IMR-90 (cell line): ENCODE results near the gene CEACAM1. TPM values are rescaled to one million over a fixed set of nuclear protein-coding genes. Genes with fewer than 3 reads are reported as not detected.

Experiments
- ATAC-seq: fragments of 200-7000 bp; cut with Tn5 transposase; 2 replicates; pipeline ENCODE4 v1.9.1; 2020; ENCODE audit warnings: low read depth, mild to moderate bottlenecking, moderate library complexity
- BruUV-seq: library from RNA; stranded (reverse); fragments of 400-500 nt; replicated peaks from 2 replicates; lab custom pipeline; 2021; lab: Mats Ljungman, UMichigan
- CTCF ChIA-PET: fragments of 300-600 bp; formaldehyde crosslinking; extraction: SDS; loops from one replicate; lab custom pipeline; 2021; ENCODE audit warnings: antibody characterized with exemption; lab: Yijun Ruan, JAX
- POLR2A ChIA-PET: fragments of 300-600 bp; sonication (Branson Sonifier 250); formaldehyde crosslinking; loops from one replicate; lab custom pipeline; 2022; ENCODE audit warnings: antibody characterized with exemption; ENCODE audit not compliant: unreplicated experiment; lab: Charles Lee
- DNase-seq: peaks from one replicate; pipeline ENCODE4 v3.0.0; 2013
- H2AFZ ChIP-seq: replicated peaks from 2 replicates; pipeline ENCODE3; 2013; ENCODE audit warnings: low read length, mild to moderate bottlenecking; ENCODE audit not compliant: poor library complexity
- H2AK5ac ChIP-seq: 2 replicates; pipeline ENCODE4 v1.6.1; 2013; ENCODE audit warnings: low read depth, low read length, inconsistent platforms
- H2AK9ac ChIP-seq: replicated peaks from 2 replicates; pipeline ENCODE3; 2013; ENCODE audit warnings: mild to moderate bottlenecking, low read depth, low read length, moderate library complexity; ENCODE audit not compliant: poor library complexity
- H2BK120ac ChIP-seq: 2 replicates; pipeline ENCODE4 v1.6.1; 2013; ENCODE audit warnings: low read depth, low read length, inconsistent platforms
- H2BK15ac ChIP-seq: 3 replicates; pipeline ENCODE4 v1.6.1; 2013; ENCODE audit warnings: low read depth, low read length, inconsistent platforms
- H2BK20ac ChIP-seq: 2 replicates; pipeline ENCODE4 v1.6.1; 2013; ENCODE audit warnings: low read depth, mild to moderate bottlenecking, inconsistent platforms, low read length, moderate library complexity
- H2BK5ac ChIP-seq: 2 replicates; pipeline ENCODE4 v1.6.1; 2013; ENCODE audit warnings: mild to moderate bottlenecking, low read depth, low read length, inconsistent platforms; ENCODE audit not compliant: poor library complexity, severe bottlenecking
- H3K14ac ChIP-seq: replicated peaks from 2 replicates; pipeline ENCODE4 v1.6.1; 2013; ENCODE audit warnings: low read depth, low read length, inconsistent platforms
- H3K18ac ChIP-seq: 2 replicates; pipeline ENCODE4 v1.6.1; 2013; ENCODE audit warnings: low read depth, low read length, control low read depth
- H3K23ac ChIP-seq: 2 replicates; pipeline ENCODE4 v1.6.1; 2013; ENCODE audit warnings: low read depth, low read length, inconsistent platforms
- H3K27ac ChIP-seq: 2 replicates; pipeline ENCODE4 v1.5.1; 2013; ENCODE audit warnings: mild to moderate bottlenecking, control low read depth, low read length; ENCODE audit not compliant: insufficient read depth
- H3K27me3 ChIP-seq: 2 replicates; pipeline ENCODE4 v1.6.1; 2013; ENCODE audit warnings: low read length; ENCODE audit not compliant: control insufficient read depth, insufficient read depth
- H3K36me3 ChIP-seq: 2 replicates; pipeline ENCODE4 v1.6.1; 2013; ENCODE audit warnings: low read length, mixed read lengths; ENCODE audit not compliant: control insufficient read depth, insufficient read depth
- H3K4ac ChIP-seq: 2 replicates; pipeline ENCODE4 v1.6.1; 2013; ENCODE audit warnings: low read depth, low read length, inconsistent platforms
- H3K4me1 ChIP-seq: 2 replicates; pipeline ENCODE4 v1.6.1; 2013; ENCODE audit warnings: low read length, mixed read lengths; ENCODE audit not compliant: control insufficient read depth, insufficient read depth
- H3K4me2 ChIP-seq: 2 replicates; pipeline ENCODE4 v1.6.1; 2013; ENCODE audit warnings: low read depth, mild to moderate bottlenecking, control low read depth, low read length, moderate library complexity
- H3K4me3 ChIP-seq: 2 replicates; pipeline ENCODE4 v1.5.1; 2013; ENCODE audit warnings: low read depth, mild to moderate bottlenecking, control low read depth, low read length, moderate library complexity; ENCODE audit not compliant: insufficient read depth
- H3K56ac ChIP-seq: 2 replicates; pipeline ENCODE4 v1.6.1; 2013; ENCODE audit warnings: low read length, inconsistent platforms; ENCODE audit not compliant: insufficient read depth; ENCODE audit errors: extremely low read depth
- H3K79me1 ChIP-seq, 2 experiments: 2 replicates each; pipeline ENCODE4 v1.6.1; 2013; ENCODE audit warnings: low read length in 2 of 2, inconsistent platforms in 1 of 2, low read depth in 1 of 2
- H3K9ac ChIP-seq: 2 replicates; pipeline ENCODE4 v1.6.1; 2013; ENCODE audit warnings: low read depth, low read length, control low read depth
- H3K9me1 ChIP-seq: 2 replicates; pipeline ENCODE4 v1.6.1; 2013; ENCODE audit warnings: low read length, inconsistent platforms; ENCODE audit not compliant: insufficient read depth
- H3K9me3 ChIP-seq: 2 replicates; pipeline ENCODE4 v1.6.1; 2013; ENCODE audit warnings: low read length; ENCODE audit not compliant: control insufficient read depth, insufficient read depth
- H4K20me1 ChIP-seq: 2 replicates; pipeline ENCODE4 v1.6.1; 2013; ENCODE audit warnings: low read length, inconsistent platforms; ENCODE audit not compliant: insufficient read depth
- H4K5ac ChIP-seq: 2 replicates; pipeline ENCODE4 v1.6.1; 2013; ENCODE audit warnings: mild to moderate bottlenecking, low read depth, low read length, control low read depth
- H4K8ac ChIP-seq, 2 experiments: 2 replicates each; pipeline ENCODE4 v1.6.1; 2013; ENCODE audit warnings: low read depth in 2 of 2, low read length in 2 of 2, control low read depth in 1 of 2, inconsistent platforms in 1 of 2
- H4K91ac ChIP-seq: 2 replicates; pipeline ENCODE4 v1.6.1; 2013; ENCODE audit warnings: low read depth, low read length, inconsistent platforms; ENCODE audit not compliant: insufficient read depth
- BHLHE40 ChIP-seq: fragments of 150-350 bp; IDR thresholded peaks from 2 replicates; pipeline ENCODE4 v1.6.1; 2016; ENCODE audit warnings: mild to moderate bottlenecking, low read depth, low read length
- RFX5 ChIP-seq: IDR thresholded peaks from 2 replicates; pipeline ENCODE4 v1.8.0; 2012; ENCODE audit warnings: low read depth, mild to moderate bottlenecking, low read length, moderate library complexity
- WGBS, 2 experiments: methylation state at CpG; one replicate each; pipeline versions ENCODE4 v1.1.5 to v1.1.7; 2013; ENCODE audit warnings: missing lambda C conversion rate in 2 of 2; ENCODE audit not compliant: insufficient read length in 1 of 2; ENCODE audit errors: extremely low coverage in 2 of 2; 5-methylcytosine and 5-hydroxymethylcytosine counted together
- dilution Hi-C: fragments of 300-500 bp; cut with HindIII; formaldehyde crosslinking; loops from one replicate; pipeline ENCODE4 v1.14.3; 2018; ENCODE audit warnings: low sequenced_read_pairs; ENCODE audit not compliant: unreplicated experiment
- in situ Hi-C: fragments of 300-500 bp; cut with MboI; formaldehyde crosslinking; loops from 3 replicates; pipeline ENCODE4 v1.14.3; 2019; ENCODE audit warnings: low sequenced_read_pairs, inconsistent platforms, mixed read lengths
- intact Hi-C: fragments of 100-400 bp; cut with micrococcal nuclease; formaldehyde crosslinking; loops from 2 replicates; pipeline ENCODE4 v1.10.0; 2022
- polyA plus RNA-seq, 3 experiments: library from polyadenylated mRNA; depleted of rRNA; stranded (reverse); fragments of >200 nt; gene quantifications; 2 replicates each; pipeline ENCODE4 v1.2.3, GENCODE V29; 2012; ENCODE audit warnings: low replicate concordance in 1 of 3
- total RNA-seq: library from RNA; depleted of rRNA; stranded (reverse); fragments of >200 nt; gene quantifications from 2 replicates; pipeline ENCODE4 v1.2.3, GENCODE V29; 2012

CEACAM1 gene
- total and polyA plus RNA-seq, 2 of the 4 experiments (the other 2 are of a cell fraction) = not detected

- Histone ChIP-seq H2BK20ac (no peak overlapping the region), H3K9me3 (peaks cover 10% of the 10 kb centered on the region), H4K91ac (no peak overlapping the region), H3K4me3 (no peak overlapping the region), H3K9ac (no peak overlapping the region), H3K4me1 (no peaks in the 10 kb centered on the region), H2AFZ (no peak overlapping the region), H4K20me1 (no peaks in the 10 kb centered on the region; the same call in 1 of the 2 replicates), H3K9me1 (no peaks in the 10 kb centered on the region), H3K27me3 (peaks cover 38% of the 10 kb centered on the region), H2AK9ac (no peak overlapping the region), H2BK5ac (no peak overlapping the region), H2BK120ac (no peak overlapping the region), H3K18ac (no peak overlapping the region), H3K27ac (no peak overlapping the region), H3K4ac (no peak overlapping the region), H3K36me3 (no peaks in the 10 kb centered on the region), H3K14ac (no peak overlapping the region), H2AK5ac (no peak overlapping the region), H4K8ac (no peak overlapping the region), H2BK15ac (no peak overlapping the region), H4K5ac (no peak overlapping the region), H3K4me2 (no peak overlapping the region), H3K56ac (no peak overlapping the region), H3K79me1 (no peaks in the 10 kb centered on the region), H3K23ac (no peak overlapping the region)
- CTCF ChIA-PET = no interaction called here
- intact Hi-C loops = no loop called here
- 44% methylated on average over 1 of the region's 8 CpGs; no CpG with 5 or more reads in 1 of the 2 experiments for WGBS, 2 experiments
- in situ Hi-C loops = no loop called here
- ATAC-seq (peak; percentile 86), DNase-seq (peak; percentile 67)
- dilution Hi-C loops = no loop called here
- no peak for TF ChIP-seq RFX5
- TF ChIP-seq BHLHE40 = peak; percentile 5; the same call in 1 of the 2 replicates
- no TSS peak for BruUV-seq
- POLR2A ChIA-PET = no interaction called here
These were observed 25.2 kb upstream of the CEACAM1 start for GRCh38 chr19:42553292-42554045.
